T-helper 1 cell treated with Interleukin-12 subunit alpha and Interleukin-12 subunit beta and Interleukin-4 antibody, amounts not matched to agents 30 μg/mL and 1 μg/mL, for 36 hours (primary cell): Measurements from ENCODE around the gene ADAMTS9.
"Not testable (repeated sequence)": the region's sequence is repeated elsewhere in the genome, so short reads cannot be mapped to it uniquely, and the experiment has no call there.

Experiments
- H3K27ac Mint-ChIP-seq: one replicate; pipeline ENCODE4 v1.8.0; 2021; ENCODE audit warnings: mild to moderate bottlenecking, mixed read lengths
- H3K27me3 Mint-ChIP-seq: one replicate; pipeline ENCODE4 v1.8.0; 2021; ENCODE audit warnings: low read depth, mixed read lengths
- H3K36me3 Mint-ChIP-seq: one replicate; pipeline ENCODE4 v1.8.0; 2021; ENCODE audit warnings: low read depth, mixed read lengths
- H3K4me1 Mint-ChIP-seq: one replicate; pipeline ENCODE4 v1.8.0; 2021; ENCODE audit warnings: low read depth, mixed read lengths
- H3K4me3 Mint-ChIP-seq: one replicate; pipeline ENCODE4 v1.8.0; 2021; ENCODE audit warnings: mild to moderate bottlenecking, moderate library complexity, mixed read lengths
- H3K9me3 Mint-ChIP-seq: one replicate; pipeline ENCODE4 v1.8.0; 2021; ENCODE audit warnings: mixed read lengths

ADAMTS9 gene

DNA sequence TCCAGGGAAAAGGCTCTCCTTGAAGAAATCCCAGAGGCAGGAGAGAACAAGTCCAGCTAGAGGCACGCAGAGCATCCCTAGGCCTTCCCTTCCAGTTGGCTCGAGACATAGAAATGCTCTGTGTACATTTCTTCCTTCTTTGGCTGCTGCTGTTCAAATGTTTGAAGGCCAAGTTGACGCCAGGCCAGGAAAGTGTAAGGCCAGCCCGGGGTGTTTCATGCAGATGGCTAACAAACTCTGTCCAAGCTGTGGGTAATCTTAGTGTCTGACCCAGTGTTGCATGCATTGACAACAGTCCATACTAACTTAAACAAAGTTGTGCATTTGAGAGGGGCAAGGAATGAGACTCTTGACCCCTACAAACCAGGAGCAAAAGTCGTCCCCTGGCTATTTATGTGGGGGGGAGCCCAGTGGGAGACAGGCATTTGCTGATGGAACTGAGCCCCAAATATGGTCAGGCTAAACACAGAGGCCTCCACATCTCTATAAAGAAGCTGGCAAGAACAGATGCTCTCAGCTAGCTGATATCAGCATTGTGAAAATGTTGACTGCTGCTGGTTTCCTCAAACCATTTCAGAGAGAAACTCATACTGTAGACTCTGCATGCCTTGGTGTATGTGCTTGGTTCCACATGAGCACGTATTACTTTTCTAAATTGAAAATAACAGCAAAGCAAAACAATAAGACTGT, 139.5 kb downstream of the ADAMTS9 start:
- H3K9me3 Mint-ChIP-seq = no peaks in the 10 kb centered on the region
- no peak overlapping the region for H3K4me3 Mint-ChIP-seq
- H3K4me1 Mint-ChIP-seq = no peaks in the 10 kb centered on the region
- H3K27ac Mint-ChIP-seq = no peak overlapping the region
- no peaks in the 10 kb centered on the region for H3K36me3 Mint-ChIP-seq
- H3K27me3 Mint-ChIP-seq = no peaks in the 10 kb centered on the region

DNA sequence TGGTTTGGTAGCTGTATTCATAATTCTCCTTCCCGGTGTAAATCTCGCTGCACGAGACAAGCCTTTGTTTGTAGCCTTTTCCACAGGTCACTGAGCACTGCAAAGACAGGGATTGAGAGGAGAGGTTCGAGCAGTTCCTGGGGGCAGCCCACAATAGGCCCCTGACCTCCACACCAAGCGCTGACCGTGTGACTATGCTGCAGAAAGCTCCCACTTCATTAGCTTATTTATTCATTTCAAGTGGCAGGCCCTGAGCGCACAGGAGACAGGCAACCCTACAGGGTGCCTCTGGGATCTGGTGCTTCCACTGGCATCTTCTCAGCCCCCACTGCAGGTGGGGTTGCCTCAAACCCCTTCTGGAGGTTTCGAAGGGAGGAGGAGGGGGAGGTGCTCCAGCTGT, 140.9 kb downstream of the ADAMTS9 start:
- Mint-ChIP-seq H3K36me3 (no peaks in the 10 kb centered on the region), H3K27me3 (no peaks in the 10 kb centered on the region), H3K4me3 (no peak overlapping the region)

DNA sequence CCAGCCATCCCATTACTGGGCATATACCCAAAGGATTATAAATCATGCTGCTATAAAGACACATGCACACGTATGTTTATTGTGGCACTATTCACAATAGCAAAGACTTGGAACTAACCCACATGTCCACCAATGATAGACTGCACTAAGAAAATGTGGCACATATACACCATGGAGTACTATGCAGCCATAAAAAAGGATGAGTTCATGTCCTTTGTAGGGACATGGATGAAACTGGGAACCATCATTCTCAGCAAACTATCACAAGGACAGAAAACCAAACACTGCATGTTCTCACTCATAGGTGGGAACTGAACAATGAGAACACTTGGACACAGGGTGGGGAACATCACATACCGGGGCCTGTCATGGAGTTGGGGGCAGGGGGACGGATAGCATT, 142.6 kb downstream of the ADAMTS9 start:
- not testable (repeated sequence) for H3K9me3 Mint-ChIP-seq, H3K27me3 Mint-ChIP-seq, H3K27ac Mint-ChIP-seq, H3K4me1 Mint-ChIP-seq, H3K4me3 Mint-ChIP-seq, H3K36me3 Mint-ChIP-seq

More for the DNA sequence above, 140.9 kb downstream of the ADAMTS9 start:
- no peak overlapping the region for H3K27ac Mint-ChIP-seq
- no peaks in the 10 kb centered on the region for H3K4me1 Mint-ChIP-seq
- no peaks in the 10 kb centered on the region for H3K9me3 Mint-ChIP-seq

GRCh38 chr3:64541803-64542202, 146.0 kb downstream of the ADAMTS9 start:
- peaks cover 4% of the 10 kb centered on the region for H3K27me3 Mint-ChIP-seq
- H3K4me1 Mint-ChIP-seq = no peaks in the 10 kb centered on the region
- no peak overlapping the region for H3K27ac Mint-ChIP-seq
- no peaks in the 10 kb centered on the region for H3K9me3 Mint-ChIP-seq
- H3K36me3 Mint-ChIP-seq = no peaks in the 10 kb centered on the region
- no peak overlapping the region for H3K4me3 Mint-ChIP-seq

DNA sequence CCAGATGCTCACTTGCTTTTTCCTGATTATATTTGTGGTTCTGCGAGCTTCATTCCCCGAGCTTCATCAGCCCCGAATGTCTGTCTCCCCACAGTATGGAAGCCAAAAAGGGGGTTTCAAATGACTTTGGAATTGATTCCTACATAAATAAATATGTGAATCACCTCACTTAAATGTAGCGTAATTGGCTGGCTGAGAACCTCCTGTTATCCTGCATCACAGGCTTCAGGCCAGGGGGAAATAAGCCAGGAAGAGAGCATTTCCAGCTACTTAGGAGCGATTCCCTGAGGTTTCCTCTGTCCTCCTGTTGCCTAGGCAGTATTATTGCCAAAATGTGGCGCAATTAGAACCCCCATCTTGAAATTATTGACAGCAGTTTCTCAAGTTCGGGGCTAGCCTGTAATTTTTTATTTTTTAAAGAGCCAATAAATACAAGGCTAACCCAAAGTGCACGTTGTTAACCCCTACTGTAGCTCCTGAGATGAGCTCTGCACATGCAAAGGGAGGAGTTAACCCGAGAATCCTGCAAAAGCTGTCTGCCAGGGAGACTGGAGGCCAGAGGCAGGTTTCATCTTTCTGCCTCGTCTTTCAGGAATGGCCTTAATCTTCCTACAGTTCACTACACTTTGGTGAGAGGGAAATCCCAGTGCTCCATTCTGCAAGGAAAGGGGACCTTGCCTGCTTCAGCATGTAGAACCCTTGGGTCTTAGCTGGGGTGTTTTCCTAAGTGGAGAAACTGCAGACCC, 148.2 kb downstream of the ADAMTS9 start:
- Mint-ChIP-seq H3K9me3 (no peaks in the 10 kb centered on the region), H3K36me3 (no peaks in the 10 kb centered on the region), H3K27me3 (peaks cover 4% of the 10 kb centered on the region), H3K4me3 (no peak overlapping the region), H3K4me1 (no peaks in the 10 kb centered on the region), H3K27ac (no peak overlapping the region)

DNA sequence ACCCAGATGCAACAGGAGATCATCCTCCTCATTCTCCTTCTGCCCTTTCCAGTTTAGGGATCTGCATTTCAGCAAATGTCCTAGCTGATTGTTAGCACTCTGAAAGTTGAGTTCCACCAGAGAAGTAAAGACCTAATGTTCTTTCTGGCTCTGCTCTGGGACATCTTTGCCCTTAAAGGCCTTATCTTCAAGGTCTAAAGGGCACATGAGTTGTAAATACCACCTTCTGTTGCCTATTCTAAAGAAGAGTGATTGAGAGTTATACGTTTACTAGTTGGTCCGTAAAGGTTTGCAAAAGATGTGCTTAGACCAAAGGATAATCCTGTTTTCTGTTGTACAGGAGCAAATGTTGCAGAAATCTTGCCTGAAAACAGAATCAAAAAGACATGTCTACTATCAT, 151.6 kb downstream of the ADAMTS9 start:
- Mint-ChIP-seq H3K27me3 (peaks cover 10% of the 10 kb centered on the region), H3K4me3 (no peak overlapping the region), H3K9me3 (no peaks in the 10 kb centered on the region)

GRCh38 chr3:64533617-64534317, 154.0 kb downstream of the ADAMTS9 start:
- H3K4me3 Mint-ChIP-seq = no peak overlapping the region
- no peak overlapping the region for H3K27ac Mint-ChIP-seq
- H3K4me1 Mint-ChIP-seq = no peaks in the 10 kb centered on the region
- H3K27me3 Mint-ChIP-seq = peaks cover 6% of the 10 kb centered on the region
- no peaks in the 10 kb centered on the region for H3K36me3 Mint-ChIP-seq
- no peaks in the 10 kb centered on the region for H3K9me3 Mint-ChIP-seq

More for the DNA sequence above, 151.6 kb downstream of the ADAMTS9 start:
- H3K4me1 Mint-ChIP-seq = no peaks in the 10 kb centered on the region
- no peaks in the 10 kb centered on the region for H3K36me3 Mint-ChIP-seq
- H3K27ac Mint-ChIP-seq = no peak overlapping the region

- H3K9me3 Mint-ChIP-seq = no peaks in the 10 kb centered on the region
- no peaks in the 10 kb centered on the region for H3K36me3 Mint-ChIP-seq
- no peaks in the 10 kb centered on the region for H3K4me1 Mint-ChIP-seq
- peaks cover 6% of the 10 kb centered on the region for H3K27me3 Mint-ChIP-seq
- H3K27ac Mint-ChIP-seq = no peak overlapping the region
- no peak overlapping the region for H3K4me3 Mint-ChIP-seq
Measured at GRCh38 chr3:64530434-64531049, 157.3 kb downstream of the ADAMTS9 start.

GRCh38 chr3:64523324-64523723, 164.5 kb downstream of the ADAMTS9 start:
- Mint-ChIP-seq H3K36me3 (no peaks in the 10 kb centered on the region), H3K27me3 (no peaks in the 10 kb centered on the region), H3K9me3 (peaks cover 4% of the 10 kb centered on the region), H3K4me1 (no peaks in the 10 kb centered on the region), H3K27ac (no peak overlapping the region), H3K4me3 (no peak overlapping the region)

- no peaks in the 10 kb centered on the region for H3K36me3 Mint-ChIP-seq
- no peak overlapping the region for H3K4me3 Mint-ChIP-seq
- no peaks in the 10 kb centered on the region for H3K27me3 Mint-ChIP-seq
Measured at GRCh38 chr3:64520334-64520733, 167.5 kb downstream of the ADAMTS9 start.

GRCh38 chr3:64518950-64519349, 168.8 kb downstream of the ADAMTS9 start:
- Mint-ChIP-seq H3K36me3 (no peaks in the 10 kb centered on the region), H3K27ac (no peak overlapping the region), H3K27me3 (no peaks in the 10 kb centered on the region), H3K4me3 (no peak overlapping the region), H3K9me3 (peaks cover 4% of the 10 kb centered on the region), H3K4me1 (no peaks in the 10 kb centered on the region)

More at GRCh38 chr3:64520334-64520733, 167.5 kb downstream of the ADAMTS9 start:
- no peaks in the 10 kb centered on the region for H3K4me1 Mint-ChIP-seq
- H3K27ac Mint-ChIP-seq = no peak overlapping the region
- H3K9me3 Mint-ChIP-seq = peaks cover 4% of the 10 kb centered on the region

DNA sequence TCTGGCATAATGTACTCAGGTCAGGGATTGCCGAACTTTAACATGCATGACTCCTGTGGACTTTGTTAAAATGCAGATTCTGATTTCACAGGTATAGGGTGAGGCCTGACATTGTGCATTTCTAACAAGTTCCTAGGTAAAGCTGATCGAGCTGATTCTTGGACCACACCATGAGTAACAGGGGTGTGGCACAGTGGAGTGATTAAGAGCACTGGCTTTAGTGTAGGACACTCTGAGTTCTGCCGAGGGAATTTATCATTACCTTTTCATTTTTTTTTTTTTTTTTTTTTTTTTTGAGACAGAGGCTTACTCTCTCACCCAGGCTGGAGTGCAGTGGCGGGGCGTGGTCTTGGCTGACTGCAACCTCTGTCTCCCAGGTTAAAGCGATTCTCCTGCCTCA, 169.3 kb downstream of the ADAMTS9 start:
- Mint-ChIP-seq H3K27ac (no peak overlapping the region), H3K4me3 (no peak overlapping the region), H3K36me3 (no peaks in the 10 kb centered on the region), H3K27me3 (no peaks in the 10 kb centered on the region), H3K9me3 (peaks cover 4% of the 10 kb centered on the region), H3K4me1 (no peaks in the 10 kb centered on the region)

DNA sequence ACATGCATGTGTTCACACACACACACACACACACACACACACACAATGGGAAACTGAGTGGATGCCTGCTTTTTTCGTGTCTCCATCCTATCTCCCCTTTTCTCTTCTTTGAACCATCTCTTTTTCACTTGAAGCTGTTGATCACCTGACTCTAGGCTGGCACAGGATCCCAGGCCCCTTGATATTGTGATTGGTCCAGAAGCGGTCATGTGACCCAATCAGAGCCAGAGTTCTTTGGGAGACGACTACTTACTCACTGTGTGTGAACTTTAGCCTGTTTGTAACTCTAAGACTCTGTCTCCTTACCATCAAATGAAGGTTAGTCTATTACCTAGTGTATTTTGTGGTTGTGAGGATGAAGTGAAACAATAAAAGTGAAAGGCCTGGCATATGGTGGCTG, 172.9 kb downstream of the ADAMTS9 start:
- H3K36me3 Mint-ChIP-seq = no peaks in the 10 kb centered on the region

GRCh38 chr3:64509206-64509605, 178.6 kb downstream of the ADAMTS9 start:
- no peaks in the 10 kb centered on the region for H3K36me3 Mint-ChIP-seq
- H3K9me3 Mint-ChIP-seq = no peaks in the 10 kb centered on the region
- H3K27ac Mint-ChIP-seq = no peak overlapping the region
- peaks cover 7% of the 10 kb centered on the region for H3K4me1 Mint-ChIP-seq
- no peak overlapping the region for H3K4me3 Mint-ChIP-seq
- H3K27me3 Mint-ChIP-seq = peaks cover 3% of the 10 kb centered on the region

More for the DNA sequence above, 172.9 kb downstream of the ADAMTS9 start:
- H3K27ac Mint-ChIP-seq = no peak overlapping the region
- H3K9me3 Mint-ChIP-seq = no peaks in the 10 kb centered on the region
- no peaks in the 10 kb centered on the region for H3K27me3 Mint-ChIP-seq
- H3K4me1 Mint-ChIP-seq = no peaks in the 10 kb centered on the region
- H3K4me3 Mint-ChIP-seq = no peak overlapping the region
